SK-N-MC (cell line): Measurements from ENCODE around the gene CCDC33.
A peak's percentile ranks its signal among the peaks of the same experiment; 100 is the strongest.

ENCODE experiments used
- DNase-seq: peaks from one replicate; pipeline ENCODE4 v3.0.0-alpha.2; 2011; ENCODE audit warnings: low read depth, low spot score
- H3K27ac ChIP-seq: fragments of 200-600 bp; sonication (generic); 2 replicates; pipeline ENCODE4 v1.5.1; 2016; ENCODE audit warnings: mixed run types
- H3K36me3 ChIP-seq: fragments of 200-600 bp; sonication (generic); 2 replicates; pipeline ENCODE4 v1.6.1; 2017; ENCODE audit warnings: antibody characterized with exemption, low read length, mixed read lengths; ENCODE audit not compliant: insufficient read depth
- H3K4me3 ChIP-seq: fragments of 200-600 bp; sonication (generic); 2 replicates; pipeline ENCODE4 v1.5.1; 2016
- H3K9ac ChIP-seq: fragments of 200-600 bp; sonication (generic); 2 replicates; pipeline ENCODE4 v1.8.0; 2017; ENCODE audit warnings: mixed run types, mixed read lengths; ENCODE audit not compliant: insufficient read length
- H3K9me3 ChIP-seq: fragments of 200-600 bp; sonication (generic); 2 replicates; pipeline ENCODE4 v1.6.1; 2017; ENCODE audit warnings: low read depth, mild to moderate bottlenecking, antibody characterized with exemption, low read length, moderate library complexity, mixed read lengths
- EZH2 ChIP-seq: fragments of 200-600 bp; sonication (generic); IDR thresholded peaks from one replicate; pipeline ENCODE4 v1.6.1; 2017; ENCODE audit warnings: antibody characterized with exemption
- FOXP2 ChIP-seq: optimal IDR thresholded peaks from 2 replicates; pipeline ENCODE3; 2011; ENCODE audit warnings: mild to moderate bottlenecking, moderate library complexity; ENCODE audit not compliant: insufficient read depth; ENCODE audit errors: extremely low read length, control extremely low read depth
- POLR2AphosphoS5 ChIP-seq: IDR thresholded peaks from 2 replicates; pipeline ENCODE4 v1.6.1; 2012; ENCODE audit warnings: mild to moderate bottlenecking, low read depth, low read length, borderline replicate concordance

Gene CCDC33

GRCh38 chr15:74221399-74222239, 14.5 kb upstream of the CCDC33 start:
- Histone ChIP-seq H3K9ac (peak overlapping the region; percentile 54), H3K4me3 (peak overlapping the region; percentile 71; the same call in 1 of the 2 replicates), H3K36me3 (no peaks in the 10 kb centered on the region), H3K27ac (peak overlapping the region; percentile 93), H3K9me3 (no peaks in the 10 kb centered on the region)
- no peak for TF ChIP-seq FOXP2
- TF ChIP-seq EZH2 = no peak
- TF ChIP-seq POLR2AphosphoS5 = no peak
- no peak for DNase-seq

- peak; percentile 75 for DNase-seq
- peak overlapping the region; percentile 68 for H3K9ac ChIP-seq
- TF ChIP-seq POLR2AphosphoS5 = no peak
- no peak for TF ChIP-seq EZH2
- no peak for TF ChIP-seq FOXP2
- peak overlapping the region; percentile 71 for H3K4me3 ChIP-seq
- H3K9me3 ChIP-seq = no peaks in the 10 kb centered on the region
- no peaks in the 10 kb centered on the region for H3K36me3 ChIP-seq
- H3K27ac ChIP-seq = peak overlapping the region; percentile 93
Measured at GRCh38 chr15:74222240-74223119, 13.6 kb upstream of the CCDC33 start.

- no peaks in the 10 kb centered on the region for H3K36me3 ChIP-seq
- no peak for DNase-seq
- no peak overlapping the region for H3K27ac ChIP-seq
- H3K9ac ChIP-seq = no peak overlapping the region
- H3K9me3 ChIP-seq = no peaks in the 10 kb centered on the region
- no peak overlapping the region for H3K4me3 ChIP-seq
- no peak for TF ChIP-seq POLR2AphosphoS5
Measured at GRCh38 chr15:74225928-74226327, 10.2 kb upstream of the CCDC33 start.

GRCh38 chr15:74226761-74227540, 9.2 kb upstream of the CCDC33 start:
- DNase-seq = no peak
- TF ChIP-seq POLR2AphosphoS5 = no peak
- TF ChIP-seq EZH2 = no peak
- no peak for TF ChIP-seq FOXP2

GRCh38 chr15:74227968-74228722, 8.0 kb upstream of the CCDC33 start:
- no peaks in the 10 kb centered on the region for H3K36me3 ChIP-seq
- H3K27ac ChIP-seq = peak overlapping the region; percentile 75
- H3K9ac ChIP-seq = no peak overlapping the region
- DNase-seq = no peak
- 0 out of 2 replicates have a peak, but pooled peaks have one; percentile 42 for TF ChIP-seq POLR2AphosphoS5
- no peak for TF ChIP-seq EZH2
- TF ChIP-seq FOXP2 = no peak
- H3K9me3 ChIP-seq = no peaks in the 10 kb centered on the region
- H3K4me3 ChIP-seq = peak overlapping the region; percentile 57

More at GRCh38 chr15:74226761-74227540, 9.2 kb upstream of the CCDC33 start:
- H3K4me3 ChIP-seq = no peak overlapping the region
- H3K9me3 ChIP-seq = no peaks in the 10 kb centered on the region
- H3K27ac ChIP-seq = no peak overlapping the region
- H3K36me3 ChIP-seq = no peaks in the 10 kb centered on the region
- H3K9ac ChIP-seq = no peak overlapping the region

- 0 out of 2 replicates have a peak, but pooled peaks have one; percentile 31 for TF ChIP-seq POLR2AphosphoS5
- no peak for TF ChIP-seq EZH2
- peak overlapping the region; percentile 75 for H3K27ac ChIP-seq
- H3K9ac ChIP-seq = no peak overlapping the region
- peak; percentile 37 for DNase-seq
- no peaks in the 10 kb centered on the region for H3K9me3 ChIP-seq
- no peaks in the 10 kb centered on the region for H3K36me3 ChIP-seq
- peak overlapping the region; percentile 57 for H3K4me3 ChIP-seq
Measured at GRCh38 chr15:74228723-74229081, 7.4 kb upstream of the CCDC33 start.

- Histone ChIP-seq H3K9me3 (no peaks in the 10 kb centered on the region), H3K4me3 (no peak overlapping the region), H3K27ac (no peak overlapping the region), H3K36me3 (no peaks in the 10 kb centered on the region), H3K9ac (no peak overlapping the region)
- TF ChIP-seq EZH2 = no peak
- TF ChIP-seq POLR2AphosphoS5 = no peak
- no peak for TF ChIP-seq FOXP2
- DNase-seq = no peak
Measured at GRCh38 chr15:74229686-74230085, 6.4 kb upstream of the CCDC33 start.
